HL-60 (cell line): ENCODE results near the gene KCNK18.

Source experiments
- CTCF ChIP-seq: IDR thresholded peaks from one replicate; pipeline ENCODE4 v1.5.1; 2011; ENCODE audit warnings: low read length, control low read depth, inconsistent platforms; ENCODE audit not compliant: insufficient read depth
- GABPA ChIP-seq: IDR thresholded peaks from 2 replicates; pipeline ENCODE4 v1.6.1; 2012; ENCODE audit warnings: low read depth
- POLR2AphosphoS5 ChIP-seq: IDR thresholded peaks from 2 replicates; pipeline ENCODE4 v1.6.1; 2012; ENCODE audit warnings: low read depth
- REST ChIP-seq: IDR thresholded peaks from 2 replicates; pipeline ENCODE4 v1.6.1; 2012; ENCODE audit warnings: low read depth; ENCODE audit not compliant: insufficient replicate concordance

- no peak for TF ChIP-seq CTCF
- no peak for TF ChIP-seq REST
- no peak for TF ChIP-seq GABPA
- no peak for TF ChIP-seq POLR2AphosphoS5
Measured at GRCh38 chr10:117248750-117249465, 51.6 kb downstream of the KCNK18 start.
